NCI-H1930 (cell line): Measurements from ENCODE around the gene PIK3CB.

ENCODE experiments used
- DNase-seq, 2 experiments: peaks; one replicate each; lab custom pipeline; 2025; lab: John Stamatoyannopoulos, UW

The PIK3CB gene

DNA sequence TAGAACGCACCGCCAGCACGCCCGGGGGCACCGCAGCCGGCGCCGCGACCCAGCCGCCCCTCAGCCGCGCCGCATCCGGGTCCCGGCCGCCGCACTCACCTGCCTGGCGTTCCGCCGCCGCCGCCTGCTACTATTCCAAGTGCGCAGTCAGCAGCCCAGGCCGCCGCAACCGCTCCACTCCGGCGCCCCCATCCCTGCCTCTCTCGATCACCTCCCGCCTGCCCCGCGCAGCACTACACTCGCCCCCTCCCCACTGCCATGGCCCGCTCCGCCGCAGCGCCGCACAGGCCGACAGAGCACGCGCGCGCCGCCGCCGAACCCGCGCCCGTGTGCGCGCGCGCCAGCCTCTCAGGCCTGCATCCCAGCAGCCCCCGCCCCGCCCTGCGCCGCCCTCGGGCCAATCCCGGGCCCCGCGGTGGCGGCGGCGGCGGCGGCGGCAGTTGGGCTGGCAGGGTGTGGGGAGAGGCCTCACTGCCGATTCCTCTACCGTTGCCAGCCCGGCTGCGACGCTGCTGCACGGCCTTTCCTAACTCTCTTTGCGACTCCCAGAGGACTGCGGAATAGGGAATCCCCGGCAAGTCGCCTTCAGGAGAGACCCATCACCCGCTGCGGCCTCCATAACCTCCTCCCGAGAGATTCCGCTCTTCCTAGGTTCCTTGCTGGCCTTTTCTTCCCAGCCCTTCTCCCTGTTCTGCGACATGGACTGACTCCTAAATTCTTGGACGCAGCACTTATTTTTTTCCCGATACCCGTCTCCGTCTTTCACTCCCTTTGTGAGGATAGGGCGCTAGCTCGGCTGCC, at the start of gene PIK3CB:
Gene PIK3CB, minus strand, starts transcription at position 333 of the 801 bp plus-strand sequence. CDS start 75,585 bp downstream, outside the sequence.
- DNase-seq, result peak; percentile 80 to 90

DNA sequence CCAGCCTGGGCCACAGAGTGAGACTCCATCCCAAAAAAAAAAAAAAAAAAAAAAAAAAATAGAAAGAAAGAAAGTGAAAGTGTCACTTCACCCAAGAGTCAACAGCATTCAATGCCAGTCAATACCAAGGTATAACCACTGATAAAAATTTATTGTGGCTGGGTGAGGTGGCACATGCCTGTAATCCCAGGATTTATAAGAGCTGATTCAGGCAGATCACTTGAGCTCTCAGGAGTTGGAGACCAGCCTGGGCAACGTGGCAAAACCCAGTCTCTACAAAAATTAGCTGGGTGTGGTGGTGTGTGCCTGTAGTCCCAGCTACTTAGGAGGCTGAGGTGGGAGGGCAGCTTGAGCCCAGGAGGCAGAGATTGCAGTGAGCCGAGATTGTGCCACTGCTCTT, 46.5 kb upstream of the PIK3CB start:
- DNase-seq, result no peak

DNA sequence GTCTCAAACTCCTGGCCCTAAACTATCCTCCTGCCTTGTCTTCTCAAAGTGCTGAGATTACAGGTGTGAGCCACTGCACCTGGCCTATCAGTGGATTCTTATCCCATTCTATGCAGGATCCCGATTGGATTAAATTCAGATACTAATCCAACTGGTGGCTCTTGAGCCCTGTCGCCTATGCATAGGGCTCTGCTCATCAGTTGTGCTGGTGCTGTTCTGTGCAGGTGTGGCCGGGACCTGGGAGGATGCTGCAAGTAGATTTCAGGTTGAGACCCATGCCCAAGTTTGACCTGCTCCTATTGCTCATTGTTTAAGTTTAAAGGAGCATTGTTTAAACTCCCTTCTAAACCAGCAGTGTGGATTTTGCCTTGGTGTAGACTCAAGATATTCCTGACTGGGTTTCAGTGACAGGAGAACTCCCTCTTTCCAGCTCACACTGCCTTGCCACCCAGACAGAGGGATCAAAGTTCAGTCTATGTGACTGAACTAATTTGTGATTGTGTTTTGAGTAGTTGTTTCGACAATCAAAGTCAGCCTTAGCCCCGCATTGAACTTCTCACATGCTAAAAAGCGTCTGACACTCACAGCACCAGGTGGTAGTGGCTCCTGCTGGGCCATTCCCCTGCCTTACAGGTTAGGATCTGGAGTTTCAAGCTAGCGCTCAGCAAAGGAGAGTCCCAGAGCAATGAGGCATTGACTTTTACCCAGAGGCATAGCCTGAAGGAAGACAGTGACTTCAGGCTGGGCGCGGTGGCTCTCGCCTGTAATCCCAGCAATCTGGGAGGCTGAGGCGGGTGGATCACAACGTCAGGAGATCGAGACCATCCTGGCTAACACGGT, 45.0 kb upstream of the PIK3CB start:
- DNase-seq, result no peak

- no peak for DNase-seq
These were observed 42.5 kb upstream of the PIK3CB start for GRCh38 chr3:138877226-138877625.

- no peak for DNase-seq
These were observed 41.3 kb upstream of the PIK3CB start for GRCh38 chr3:138875754-138876664.

DNA sequence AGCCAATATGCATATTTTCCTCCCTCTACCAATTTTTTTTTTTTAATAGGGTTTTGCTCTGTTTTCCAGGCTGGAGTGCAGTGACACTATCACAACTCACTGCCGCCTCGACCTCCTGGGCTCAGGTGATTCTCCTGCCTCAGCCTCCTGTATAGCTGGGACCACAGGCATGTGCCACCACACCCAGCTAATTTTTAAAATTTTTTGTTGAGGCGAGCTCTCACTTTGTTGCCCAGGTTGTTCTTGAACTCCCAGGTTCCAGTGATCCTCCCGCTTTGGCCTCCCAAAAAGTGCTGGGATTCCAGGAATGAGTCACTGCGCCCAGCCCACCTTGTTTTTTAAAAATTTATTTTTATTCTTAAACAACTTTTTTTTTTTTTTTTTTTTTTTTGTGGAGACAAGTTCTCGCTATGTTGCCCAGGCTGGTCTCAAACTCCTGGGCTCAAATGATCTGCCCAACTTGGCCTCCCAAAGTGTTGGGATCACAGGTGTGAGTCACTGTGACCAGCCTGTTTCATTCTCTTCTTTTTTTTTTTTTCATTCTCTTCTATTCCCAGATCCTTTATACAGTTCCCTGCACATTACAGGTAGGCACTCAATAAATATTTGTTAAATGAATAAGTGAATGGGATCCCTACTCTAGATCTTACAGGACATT, 40.5 kb upstream of the PIK3CB start:
- no peak for DNase-seq

DNA sequence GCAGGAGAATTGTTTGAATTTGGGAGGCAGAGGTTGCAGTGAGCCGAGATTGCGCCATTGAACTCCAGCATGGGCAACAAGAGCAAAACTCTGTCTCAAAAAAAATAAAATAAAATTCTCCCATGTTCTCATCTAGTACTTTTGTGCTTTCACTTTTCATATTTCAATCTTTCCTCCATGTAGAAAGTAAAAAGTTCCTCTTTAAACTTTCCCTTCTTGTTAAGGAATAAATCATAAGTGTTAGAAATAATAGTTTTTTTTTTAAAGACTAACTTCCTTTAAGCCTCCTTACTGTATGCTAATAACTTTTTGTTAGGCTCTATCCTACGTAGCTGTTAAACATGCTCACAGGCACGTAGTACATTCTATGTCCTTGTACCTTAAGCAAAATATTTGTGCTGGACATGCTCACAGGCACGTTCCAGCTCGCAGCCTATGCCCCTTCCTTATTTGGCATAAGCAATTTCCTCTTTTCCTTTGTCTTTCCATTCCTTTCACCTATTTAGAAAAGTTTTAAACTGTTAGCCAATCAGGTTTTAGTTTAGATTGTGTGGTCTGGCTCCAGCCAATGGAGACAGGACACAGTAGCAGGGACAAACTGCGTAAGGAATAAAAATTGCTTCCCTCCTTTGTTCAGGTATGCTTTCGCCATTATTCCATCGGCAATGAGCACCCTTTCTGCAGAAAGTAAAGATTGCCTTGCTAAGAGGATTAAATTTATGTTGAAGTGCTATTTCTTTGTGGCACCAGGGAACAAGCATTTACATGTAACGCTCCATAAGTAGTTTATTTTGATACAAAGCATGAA, 38.9 kb upstream of the PIK3CB start:
- no peak for DNase-seq

GRCh38 chr3:138872632-138873031, 37.9 kb upstream of the PIK3CB start:
- DNase-seq, result no peak

GRCh38 chr3:138867996-138868395, 33.3 kb upstream of the PIK3CB start:
- no peak for DNase-seq

- no peak for DNase-seq
These were observed 29.0 kb upstream of the PIK3CB start for GRCh38 chr3:138863776-138864113.

DNA sequence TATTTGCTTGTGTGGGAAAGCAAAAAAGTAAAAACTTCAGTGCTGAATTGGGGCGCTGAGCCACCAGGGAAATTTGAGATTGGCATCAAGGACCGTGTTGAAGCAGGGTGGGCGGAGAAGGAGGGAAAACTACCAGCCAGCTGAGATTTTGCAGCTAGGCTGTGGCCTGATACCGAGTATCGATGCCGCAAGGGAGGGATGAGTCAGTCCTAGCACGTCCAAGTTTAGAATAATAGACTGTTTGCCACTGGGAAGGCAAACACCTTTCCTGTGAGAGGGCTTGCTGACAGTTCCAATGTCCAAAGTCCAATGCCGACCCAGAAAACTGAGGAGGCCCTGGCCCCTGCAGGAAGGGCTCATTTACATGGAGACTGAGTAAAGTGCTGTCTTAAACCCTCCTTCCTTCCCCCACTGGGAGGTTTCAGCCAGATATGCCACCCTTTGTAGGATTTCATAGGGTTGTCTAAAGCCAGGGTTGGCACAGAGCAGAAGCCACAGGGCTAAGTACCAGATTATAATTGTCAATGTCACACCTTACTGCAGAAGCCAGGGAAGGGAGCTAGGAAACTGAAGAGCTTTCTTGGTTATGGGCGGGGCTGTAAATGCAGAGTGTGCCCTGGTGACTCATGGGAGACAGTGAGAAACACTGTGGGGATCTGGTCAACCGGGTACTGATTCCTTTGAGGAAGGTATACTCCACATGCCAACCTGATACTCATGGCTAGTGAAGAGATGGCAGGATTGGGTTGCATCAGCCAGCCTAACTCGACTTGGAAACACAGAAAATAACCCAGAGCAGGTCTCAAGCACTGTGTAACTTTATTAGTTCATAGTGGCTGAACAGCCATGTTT, 28.4 kb upstream of the PIK3CB start:
- no peak for DNase-seq

DNA sequence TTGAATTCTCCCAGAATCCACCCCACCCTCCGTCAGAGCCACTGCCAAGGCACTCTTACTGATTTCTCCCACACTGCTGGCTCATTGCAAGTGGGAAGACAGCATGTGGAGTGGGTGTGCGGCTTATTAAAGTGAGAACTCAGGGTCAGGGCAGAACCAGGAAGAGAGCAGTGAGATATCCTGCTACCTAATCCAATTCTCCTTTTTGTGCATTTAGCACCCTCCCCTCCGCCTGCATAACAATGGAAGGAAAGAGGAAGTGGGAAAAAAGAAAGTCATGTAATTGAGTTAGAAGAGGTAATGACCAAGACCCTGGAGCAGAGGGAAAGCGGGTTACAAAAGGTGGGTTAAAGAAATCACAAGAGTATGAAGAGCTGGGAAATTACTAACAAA, 27.8 kb upstream of the PIK3CB start:
- DNase-seq, result no peak

DNA sequence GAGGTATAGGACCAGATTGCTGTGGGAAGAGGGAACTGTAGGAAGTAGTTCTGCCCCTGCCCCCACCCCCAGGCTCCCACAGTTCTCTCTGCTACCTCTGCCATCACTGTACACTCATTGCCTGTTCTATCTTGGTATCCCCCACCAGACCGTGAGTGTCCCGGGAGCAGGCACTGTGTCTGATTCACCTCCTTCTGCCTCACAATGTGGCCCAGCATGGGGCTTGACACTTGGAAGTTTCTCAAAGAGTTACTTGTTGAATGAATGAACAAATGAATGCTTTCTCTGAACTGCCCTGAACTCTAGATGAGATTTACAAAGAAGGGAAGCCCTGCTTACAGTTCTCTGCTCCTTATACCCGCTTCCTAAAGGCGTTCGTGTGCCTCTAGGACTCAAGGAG, 27.1 kb upstream of the PIK3CB start:
- no peak for DNase-seq

- DNase-seq, result no peak
These were observed 22.1 kb upstream of the PIK3CB start for GRCh38 chr3:138856799-138857198.

DNA sequence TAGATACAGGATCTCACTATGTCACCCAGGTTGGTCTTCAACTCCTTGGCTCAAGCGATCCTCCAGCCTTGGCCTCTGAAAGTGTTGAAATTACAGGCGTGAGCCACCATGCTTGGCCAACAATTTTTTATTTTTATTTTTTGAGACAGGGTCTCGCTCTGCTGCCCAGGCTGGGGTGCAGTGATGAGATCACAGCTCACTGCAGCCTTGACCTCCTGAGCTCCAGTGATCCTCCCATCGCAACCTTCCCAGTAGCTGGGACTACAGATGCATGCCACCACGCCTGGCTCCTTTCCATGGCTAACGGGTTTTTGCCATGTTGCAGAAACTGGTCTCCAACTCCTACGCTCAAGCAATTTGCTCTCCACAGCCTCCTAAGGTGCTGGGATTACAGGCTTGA, 20.2 kb upstream of the PIK3CB start:
- DNase-seq, result no peak

GRCh38 chr3:138854204-138854603, 19.5 kb upstream of the PIK3CB start:
- no peak for DNase-seq

- DNase-seq, result no peak
These were observed 15.4 kb upstream of the PIK3CB start for GRCh38 chr3:138850151-138850550.

DNA sequence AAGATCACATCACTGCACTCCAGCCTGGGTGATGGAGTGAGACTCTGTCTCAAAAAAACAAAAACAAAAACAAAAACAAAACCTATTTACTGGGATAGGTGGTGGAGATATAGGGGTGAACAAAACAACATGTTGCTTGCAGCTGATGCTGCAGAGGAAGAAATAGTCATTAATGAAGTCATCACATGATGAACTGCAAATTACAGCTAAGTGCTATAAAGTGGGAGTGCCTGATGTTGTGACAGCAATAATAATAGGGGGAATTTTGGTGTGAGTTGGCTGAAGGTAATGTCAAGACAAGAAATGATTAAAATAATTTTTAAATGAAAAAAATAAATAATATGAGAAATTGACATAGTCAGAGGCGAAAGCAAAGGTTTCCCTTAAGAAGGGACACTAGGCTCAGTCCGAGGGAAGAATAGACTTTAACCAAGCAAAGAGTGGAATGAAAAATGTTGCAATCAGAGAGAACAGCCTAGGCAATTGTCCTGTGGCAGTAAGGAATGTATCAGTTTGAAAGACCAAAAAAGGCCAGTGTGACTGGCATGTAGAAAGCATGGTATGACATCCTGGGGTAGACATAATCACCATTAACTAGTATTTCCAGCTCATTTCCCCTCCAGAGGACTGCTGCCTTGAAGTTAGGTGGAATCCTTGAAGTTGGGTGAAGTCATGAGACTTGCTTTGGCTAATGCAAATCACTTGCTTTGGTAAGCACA, 14.7 kb upstream of the PIK3CB start:
- DNase-seq, result no peak

- no peak for DNase-seq
These were observed 14.0 kb upstream of the PIK3CB start for GRCh38 chr3:138848696-138849095.
